RWPE2 (cell line): ENCODE results near the gene LYZL1.

Experiments used
- ATAC-seq: fragments of 200-7000 bp; cut with Tn5 transposase; 3 replicates; pipeline ENCODE4 v1.9.1; 2021; ENCODE audit warnings: low read depth
- DNase-seq: peaks from one replicate; pipeline ENCODE4 v3.0.0-alpha.2; 2020; ENCODE audit warnings: low spot score
- H3K27ac ChIP-seq: fragments of 450-650 bp; 2 replicates; pipeline ENCODE4 v1.5.1; 2017; ENCODE audit warnings: mild to moderate bottlenecking; ENCODE audit not compliant: poor library complexity, severe bottlenecking
- H3K27me3 ChIP-seq: fragments of 250-450 bp; sonication (Bioruptor Pico); 2 replicates; pipeline ENCODE4 v1.5.1; 2021; ENCODE audit warnings: mild to moderate bottlenecking, moderate library complexity; ENCODE audit not compliant: insufficient read depth, poor library complexity, severe bottlenecking
- H3K36me3 ChIP-seq: fragments of 250-450 bp; sonication (Bioruptor Pico); 2 replicates; pipeline ENCODE4 v1.5.1; 2020; ENCODE audit warnings: low read depth, mild to moderate bottlenecking, moderate library complexity
- H3K4me1 ChIP-seq: fragments of 250-450 bp; sonication (Bioruptor Pico); 2 replicates; pipeline ENCODE4 v1.5.1; 2021; ENCODE audit warnings: mild to moderate bottlenecking, moderate library complexity; ENCODE audit not compliant: insufficient read depth, poor library complexity, severe bottlenecking
- H3K4me3 ChIP-seq: fragments of 250-450 bp; sonication (Bioruptor Pico); 2 replicates; pipeline ENCODE4 v1.5.1; 2021; ENCODE audit warnings: mild to moderate bottlenecking, moderate library complexity; ENCODE audit not compliant: severe bottlenecking
- H3K9me3 ChIP-seq: fragments of 250-450 bp; sonication (Bioruptor Pico); 2 replicates; pipeline ENCODE4 v1.5.1; 2021; ENCODE audit warnings: mild to moderate bottlenecking, moderate library complexity; ENCODE audit not compliant: severe bottlenecking
- CTCF ChIP-seq: fragments of 450-650 bp; IDR thresholded peaks from one replicate; pipeline ENCODE4 v1.5.1; 2017; ENCODE audit warnings: mild to moderate bottlenecking, moderate library complexity; ENCODE audit not compliant: poor library complexity, severe bottlenecking

The LYZL1 gene

DNA sequence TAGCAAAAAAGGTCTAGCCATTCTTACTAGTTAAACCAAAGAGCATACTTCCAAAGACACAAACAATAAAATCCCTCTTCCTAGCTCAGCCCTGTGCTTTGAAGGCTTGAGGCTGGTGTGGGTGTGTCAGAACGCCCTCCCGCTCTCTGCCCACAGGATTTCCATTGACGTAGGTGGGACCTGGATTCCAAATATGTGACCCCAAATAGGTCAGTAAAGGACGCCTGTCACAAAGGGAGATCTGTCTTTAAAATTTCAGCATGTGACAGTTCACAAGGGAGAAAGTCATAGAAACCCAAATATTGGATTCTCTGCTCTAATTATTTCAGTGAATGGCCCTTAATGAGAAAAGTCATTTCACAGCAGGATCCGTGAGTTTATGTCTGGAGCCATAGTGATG, 39.9 kb upstream of the LYZL1 start:
- Histone ChIP-seq H3K4me3 (no peak overlapping the region), H3K4me1 (no peaks in the 10 kb centered on the region), H3K36me3 (no peaks in the 10 kb centered on the region), H3K27ac (no peak overlapping the region), H3K9me3 (no peaks in the 10 kb centered on the region), H3K27me3 (peaks cover 18% of the 10 kb centered on the region)
- no peak for ATAC-seq
- no peak for TF ChIP-seq CTCF
- DNase-seq = no peak

GRCh38 chr10:29250066-29250465, 38.8 kb upstream of the LYZL1 start:
- Histone ChIP-seq H3K27ac (no peak overlapping the region), H3K27me3 (peaks cover 13% of the 10 kb centered on the region), H3K9me3 (no peaks in the 10 kb centered on the region), H3K4me3 (no peak overlapping the region), H3K36me3 (no peaks in the 10 kb centered on the region), H3K4me1 (no peaks in the 10 kb centered on the region)
- DNase-seq = no peak
- TF ChIP-seq CTCF = no peak
- ATAC-seq = no peak

GRCh38 chr10:29252811-29253689, 35.8 kb upstream of the LYZL1 start:
- Histone ChIP-seq H3K27ac (no peak overlapping the region), H3K36me3 (no peaks in the 10 kb centered on the region), H3K4me1 (peaks cover 4% of the 10 kb centered on the region), H3K9me3 (no peaks in the 10 kb centered on the region), H3K4me3 (no peak overlapping the region), H3K27me3 (peaks cover 25% of the 10 kb centered on the region)
- no peak for ATAC-seq
- no peak for TF ChIP-seq CTCF
- DNase-seq = no peak

DNA sequence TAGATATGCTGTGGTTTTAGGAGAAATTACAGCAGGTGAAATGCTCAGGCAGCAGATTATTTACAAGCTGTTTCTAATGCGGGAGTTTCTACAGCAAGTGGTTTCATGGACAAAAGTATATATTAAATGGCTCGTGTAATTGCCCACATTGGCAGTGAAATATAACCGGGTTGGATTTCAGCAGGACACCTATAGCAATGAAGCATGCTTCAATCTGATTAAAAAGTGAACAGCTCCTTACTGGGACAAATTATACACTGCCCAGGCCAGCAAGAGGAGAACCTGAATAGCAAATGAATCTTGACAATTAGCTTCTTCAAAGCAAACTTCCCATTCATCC, 35.2 kb upstream of the LYZL1 start:
- no peak overlapping the region for H3K4me3 ChIP-seq
- H3K4me1 ChIP-seq = peaks cover 4% of the 10 kb centered on the region
- no peaks in the 10 kb centered on the region for H3K9me3 ChIP-seq
- H3K36me3 ChIP-seq = no peaks in the 10 kb centered on the region
- H3K27ac ChIP-seq = no peak overlapping the region
- peaks cover 28% of the 10 kb centered on the region for H3K27me3 ChIP-seq
- DNase-seq (no peak), ATAC-seq (no peak)
- TF ChIP-seq CTCF = no peak
